ENCODE data around the gene NRG2. TPM values are rescaled to one million over a fixed set of nuclear protein-coding genes. Genes with fewer than 3 reads are reported as not detected.

The NRG2 gene
- polyA plus RNA-seq, 1 of the 3 experiments (the other 2 are of a cell fraction): 3.7 TPM

GRCh38 chr5:139811274-139811607 is 231.9 kb downstream of the NRG2 start:
- ChIA-PET POLR2A (no interaction called here), CTCF (interaction anchor here (0.9 to 4.4 kb wide), 3 partner anchors 23 to 157 kb away, joined by 3 to 29 read pairs (median 14); no protein-coding TSS in a partner anchor)
- no peak for TF ChIP-seq POLR2AphosphoS5 (IDR thresholded peaks at IDR 0.05; ENCODE audit: low read depth, low read length)
- no peak for TF ChIP-seq NFIC (IDR thresholded peaks at IDR 0.05; ENCODE audit: borderline replicate concordance)
- TF ChIP-seq EZH2phosphoT487 (IDR thresholded peaks at IDR 0.05; ENCODE audit: borderline replicate concordance, low read depth): no peak
- TF ChIP-seq ELF1 (IDR thresholded peaks at IDR 0.05): no peak
- TF ChIP-seq YY1 (IDR thresholded peaks at IDR 0.05; ENCODE audit: low read depth): no peak
- no peak for TF ChIP-seq GABPA (IDR thresholded peaks at IDR 0.05; ENCODE audit: low read depth)
- TF ChIP-seq USF1 (IDR thresholded peaks at IDR 0.05; ENCODE audit: borderline replicate concordance, low read depth): no peak
- TF ChIP-seq PBX3 (IDR thresholded peaks at IDR 0.05): no peak
- no peak for TF ChIP-seq MEF2A (IDR thresholded peaks at IDR 0.05; ENCODE audit: borderline replicate concordance, low read depth)
- TF ChIP-seq EP300 (IDR thresholded peaks at IDR 0.05; ENCODE audit: borderline replicate concordance in 1 of 2, low read depth in 1 of 2, low read length in 1 of 2): no peak
- TF ChIP-seq CTCF (IDR thresholded peaks at IDR 0.05): no peak
- TF ChIP-seq RFX5 (IDR thresholded peaks at IDR 0.05; ENCODE audit: low read length): no peak
- no peak for TF ChIP-seq CHD2 (IDR thresholded peaks at IDR 0.05; ENCODE audit: low read length, partially characterized antibody)
- TF ChIP-seq SMC3 (IDR thresholded peaks at IDR 0.05; ENCODE audit: low read depth, low read length): no peak
- Histone ChIP-seq H4K20me1 (ENCODE audit: insufficient read depth) (no peaks in the 10 kb centered on the region), H3K9ac (no peak overlapping the region), H3K27ac (ENCODE audit: low read depth in 2 of 2, low read length in 1 of 2) (no peak overlapping the region), H3K79me2 (ENCODE audit: insufficient read depth) (no peaks in the 10 kb centered on the region), H3K4me1 (ENCODE audit: control insufficient read depth in 1 of 2, insufficient read depth in 2 of 2, low read depth in 1 of 2, low read length in 1 of 2) (peaks cover 0 to 4% of the 10 kb centered on the region in 2 experiments; a peak in 1 of 4 replicates), H3K4me3 (ENCODE audit: low read depth in 2 of 2, low read length in 1 of 2) (no peak overlapping the region), H3K27me3 (ENCODE audit: insufficient read depth) (0 out of 2 replicates have a peak, but pooled peaks cover 4% of the 10 kb centered on the region), H3K9me3 (no peaks in the 10 kb centered on the region), H3F3A (replicated peaks; ENCODE audit: insufficient read depth) (peaks cover 3% of the 10 kb centered on the region), H3K4me2 (no peak overlapping the region), H2AFZ (ENCODE audit: low read depth) (no peak overlapping the region), H3K36me3 (replicated peaks in 1 of 2; ENCODE audit: control insufficient read depth in 1 of 2, insufficient read depth in 2 of 2, low read length in 1 of 2) (no peaks in the 10 kb centered on the region), H3K9me2 (no peaks in the 10 kb centered on the region)
- DNase-seq: no peak
- 5% methylated on average over 2 of the region's 2 CpGs for WGBS (ENCODE audit: low lambda C conversion rate)
